Cardiac fibroblast (primary cell): Measurements from ENCODE around the gene BCO1.

Source experiments
- DNase-seq, 2 donors: peaks; one replicate each; pipeline versions ENCODE4 v3.0.0 to v3.0.0-alpha.2; 2010; ENCODE audit warnings: low read depth in 2 of 2
- H3K4me3 ChIP-seq, 2 donors: replicated peaks in 1 of 2; 1 replicate in 1 of 2; 2 replicates in 1 of 2; pipeline ENCODE4 v1.5.1; 2011; ENCODE audit warnings: low read depth in 2 of 2, low read length in 2 of 2, mild to moderate bottlenecking in 2 of 2, moderate library complexity in 1 of 2
- CTCF ChIP-seq: IDR thresholded peaks from one replicate; pipeline ENCODE4 v1.5.1; 2011; ENCODE audit warnings: low read depth, mild to moderate bottlenecking, low read length, inconsistent platforms

The BCO1 gene

GRCh38 chr16:81231014-81231413 is 7.5 kb upstream of the BCO1 start:
- H3K4me3 ChIP-seq: no peak overlapping the region
- DNase-seq: no peak

GRCh38 chr16:81232740-81233367 is 5.6 kb upstream of the BCO1 start:
- H3K4me3 ChIP-seq: no peak overlapping the region
- TF ChIP-seq CTCF: no peak
- DNase-seq: no peak

More at GRCh38 chr16:81231014-81231413, 7.5 kb upstream of the BCO1 start:
- no peak for TF ChIP-seq CTCF

GRCh38 chr16:81237282-81237681 is 1.2 kb upstream of the BCO1 start:
- TF ChIP-seq CTCF: no peak
- no peak overlapping the region for H3K4me3 ChIP-seq
- DNase-seq: no peak

- DNase-seq: no peak
Observed at GRCh38 chr16:81237942-81238295, 570 bp upstream of the BCO1 start.

GRCh38 chr16:81239367-81240121 is 1.1 kb downstream of the BCO1 start:
- TF ChIP-seq CTCF: no peak
- no peak for DNase-seq
- no peak overlapping the region for H3K4me3 ChIP-seq

More at GRCh38 chr16:81237942-81238295, 570 bp upstream of the BCO1 start:
- H3K4me3 ChIP-seq: no peak overlapping the region
- no peak for TF ChIP-seq CTCF

GRCh38 chr16:81241706-81242105 is 3.2 kb downstream of the BCO1 start:
- no peak for TF ChIP-seq CTCF
- no peak overlapping the region for H3K4me3 ChIP-seq
- no peak for DNase-seq
